ENCODE measurements around the gene NRXN2. TPM values are rescaled to one million over a fixed set of nuclear protein-coding genes. Genes with fewer than 3 reads are reported as not detected.

Gene NRXN2
- total and polyA plus RNA-seq, 2 donors (not counting 3 experiments of a cell fraction or from before 2014, with no cell fraction given) = not detected

DNA sequence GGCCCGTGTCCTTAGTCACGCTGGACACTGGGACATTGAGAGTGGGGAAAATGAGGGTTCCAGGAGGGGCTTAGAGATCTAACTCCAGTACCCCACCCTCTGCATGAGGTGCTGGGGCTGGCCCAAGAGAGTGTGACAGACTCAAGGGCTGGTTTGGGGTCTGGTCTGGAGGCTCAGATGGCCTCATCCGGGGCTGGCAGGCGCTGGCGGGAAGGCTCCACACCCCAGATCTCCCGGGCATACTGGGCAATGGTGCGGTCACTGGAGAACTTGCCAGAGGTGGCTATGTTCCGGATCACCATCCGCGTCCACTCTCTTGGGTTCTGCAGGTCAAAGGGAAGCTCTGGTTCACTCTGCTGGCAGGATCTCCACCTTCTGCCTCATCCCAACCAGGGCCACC, 23.5 kb upstream of the NRXN2 start:
- Histone ChIP-seq H3K36me3 (ENCODE audit: control insufficient read depth in 2 of 2, extremely low read depth in 1 of 2, insufficient read depth in 2 of 2, low read length in 2 of 2) (no peaks in the 10 kb centered on the region), H3K4me1 (ENCODE audit: control insufficient read depth, extremely low read depth, insufficient read depth, low read length) (peaks cover 13% of the 10 kb centered on the region), H3K79me2 (ENCODE audit: control insufficient read depth, insufficient read depth, low read length) (no peaks in the 10 kb centered on the region), H3K9me3 (replicated peaks; ENCODE audit: control insufficient read depth, insufficient read depth, low read length) (no peaks in the 10 kb centered on the region), H4K20me1 (replicated peaks; ENCODE audit: control insufficient read depth, extremely low read depth, insufficient read depth, low read length) (no peaks in the 10 kb centered on the region), H3K27ac (ENCODE audit: insufficient read depth, low read depth, low read length) (no peak overlapping the region), H3K27me3 (ENCODE audit: control insufficient read depth in 2 of 2, insufficient read depth in 2 of 2, low read length in 2 of 2) (peaks cover 24 to 32% of the 10 kb centered on the region in 2 experiments), H2AFZ (ENCODE audit: low read depth, low read length) (no peak overlapping the region), H3K9ac (replicated peaks; ENCODE audit: extremely low read depth, insufficient read depth, low read length) (no peak overlapping the region), H3K9me1 (replicated peaks; ENCODE audit: control insufficient read depth, extremely low read depth, insufficient read depth, low read length) (no peaks in the 10 kb centered on the region), H3K4me2 (ENCODE audit: insufficient read depth, low read length) (no peak overlapping the region), H3K4me3 (replicated peaks in 1 of 3; ENCODE audit: insufficient read depth in 1 of 3, low read depth in 1 of 3, low read length in 3 of 3) (no peak overlapping the region)
- TF ChIP-seq CTCF (IDR thresholded peaks at IDR 0.05; ENCODE audit: extremely low read depth in 1 of 2, insufficient read depth in 1 of 2, low read depth in 1 of 2, low read length in 2 of 2) (no peak), MYC (IDR thresholded peaks at IDR 0.05; ENCODE audit: low read depth, low read length) (no peak), JUN (IDR thresholded peaks at IDR 0.05; ENCODE audit: borderline replicate concordance, insufficient read depth, insufficient read length, low read depth) (no peak), GATA2 (IDR thresholded peaks at IDR 0.05; ENCODE audit: insufficient read depth, insufficient read length, low read depth, low read length) (no peak), POLR2AphosphoS5 (IDR thresholded peaks at IDR 0.05; ENCODE audit: insufficient read depth, low read depth, low read length) (no peak), EZH2 (IDR thresholded peaks at IDR 0.05; ENCODE audit: borderline replicate concordance, low read depth, low read length, severe bottlenecking) (no peak)
- TF ChIP-seq, protein P1, sequence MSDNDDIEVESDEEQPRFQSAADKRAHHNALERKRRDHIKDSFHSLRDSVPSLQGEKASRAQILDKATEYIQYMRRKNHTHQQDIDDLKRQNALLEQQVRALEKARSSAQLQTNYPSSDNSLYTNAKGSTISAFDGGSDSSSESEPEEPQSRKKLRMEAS (IDR thresholded peaks at IDR 0.05; ENCODE audit: insufficient read depth, insufficient read length) = no peak
- intact Hi-C loops (cut with micrococcal nuclease) = no loop called here
- no TSS peak for BruUV-seq (replicated peaks)
- ChIA-PET CTCF (no interaction called here), POLR2A (no interaction called here)
- DNase-seq (ENCODE audit: low read depth, low spot score) (no peak), FAIRE-seq (no peak)
- dilution Hi-C loops (cut with MboI; ENCODE audit: extremely low pct_ligation_motif_present, low sequenced_read_pairs) = no loop called here

Data from endothelial cell of umbilical vein (primary cell).